Ascending aorta (tissue), 2 donors: Measurements from ENCODE around the gene MAFF. TPM values are rescaled to one million over a fixed set of nuclear protein-coding genes. Genes with fewer than 3 reads are reported as not detected.
A peak's percentile ranks its signal among the peaks of the same experiment; 100 is the strongest.

Source experiments
- DNase-seq, 2 donors: peaks; one replicate each; pipeline ENCODE4 v3.0.0-alpha.2; 2019; ENCODE audit warnings: low spot score in 2 of 2
- H3K27ac ChIP-seq, 2 donors: fragments of 200-600 bp; sonication (generic); one replicate each; pipeline ENCODE4 v1.5.1; 2016 to 2017; ENCODE audit warnings: mild to moderate bottlenecking in 1 of 2
- H3K27me3 ChIP-seq: fragments of 200-600 bp; sonication (generic); one replicate; pipeline ENCODE4 v1.5.1; 2017
- H3K36me3 ChIP-seq, 2 donors: fragments of 200-600 bp; sonication (generic); one replicate each; pipeline ENCODE4 v1.5.1; 2016
- H3K4me1 ChIP-seq, 2 donors: fragments of 200-600 bp; sonication (generic); one replicate each; pipeline ENCODE4 v1.5.1; 2016 to 2017; ENCODE audit warnings: mild to moderate bottlenecking in 1 of 2
- H3K4me3 ChIP-seq, 2 donors: fragments of 200-600 bp; sonication (generic); one replicate each; pipeline ENCODE4 v1.5.1; 2016 to 2017; ENCODE audit warnings: mild to moderate bottlenecking in 1 of 2
- H3K9me3 ChIP-seq, 2 donors: fragments of 200-600 bp; sonication (generic); one replicate each; pipeline ENCODE4 v1.5.1; 2016
- intact Hi-C: fragments of 100-400 bp; cut with DNase I; formaldehyde crosslinking; loops from one replicate; pipeline ENCODE4 v1.15.1; 2023
- total RNA-seq: library from RNA; depleted of rRNA; stranded (reverse); fragments of >200 nt; gene quantifications from one replicate; pipeline ENCODE4 v1.1.0, GENCODE V29; 2016
- TF ChIP-seq, protein P1 (sequence below), 3 experiments: fragments of 200-600 bp in 2 of 3; fragments of 450-650 bp in 1 of 3; sonication (generic) in 2 of 3; IDR thresholded peaks; one replicate each; pipeline ENCODE4 v1.5.1; 2016 to 2019; ENCODE audit warnings: antibody characterized with exemption in 3 of 3, mild to moderate bottlenecking in 1 of 3, moderate library complexity in 1 of 3

Gene MAFF
- total RNA-seq, 1 donor from 2014 or later, result 183 TPM

DNA sequence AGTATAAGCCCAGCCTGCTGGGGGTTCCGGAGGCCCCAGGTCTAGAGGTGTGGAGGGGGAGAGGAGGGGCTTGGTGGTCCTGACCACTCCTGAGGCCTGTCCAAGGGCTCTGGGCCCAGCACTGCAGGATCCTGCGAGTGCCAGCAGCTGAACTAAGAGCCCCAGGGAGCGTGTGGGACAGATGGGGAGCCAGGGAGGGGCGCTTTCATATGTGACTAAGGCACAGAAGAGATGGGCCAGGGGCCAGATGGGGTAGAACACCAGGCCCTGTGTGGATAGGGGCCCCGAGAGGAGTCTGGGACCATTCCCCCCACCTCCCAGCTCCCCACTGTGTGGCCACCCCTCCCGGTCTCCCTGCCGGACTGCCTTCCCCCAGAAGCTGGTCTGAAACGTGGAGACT is 18.4 kb downstream of the MAFF start:
- Histone ChIP-seq H3K9me3 (no peaks in the 10 kb centered on the region), H3K4me3 (no peak overlapping the region), H3K4me1 (peaks cover 19 to 30% of the 10 kb centered on the region in 2 donors), H3K27ac (peak overlapping the region; percentile 90 to 95), H3K27me3 (no peaks in the 10 kb centered on the region), H3K36me3 (peaks cover 16 to 43% of the 10 kb centered on the region in 2 donors)
- intact Hi-C loops, result no loop called here
- no peak for DNase-seq
- TF ChIP-seq, protein P1, sequence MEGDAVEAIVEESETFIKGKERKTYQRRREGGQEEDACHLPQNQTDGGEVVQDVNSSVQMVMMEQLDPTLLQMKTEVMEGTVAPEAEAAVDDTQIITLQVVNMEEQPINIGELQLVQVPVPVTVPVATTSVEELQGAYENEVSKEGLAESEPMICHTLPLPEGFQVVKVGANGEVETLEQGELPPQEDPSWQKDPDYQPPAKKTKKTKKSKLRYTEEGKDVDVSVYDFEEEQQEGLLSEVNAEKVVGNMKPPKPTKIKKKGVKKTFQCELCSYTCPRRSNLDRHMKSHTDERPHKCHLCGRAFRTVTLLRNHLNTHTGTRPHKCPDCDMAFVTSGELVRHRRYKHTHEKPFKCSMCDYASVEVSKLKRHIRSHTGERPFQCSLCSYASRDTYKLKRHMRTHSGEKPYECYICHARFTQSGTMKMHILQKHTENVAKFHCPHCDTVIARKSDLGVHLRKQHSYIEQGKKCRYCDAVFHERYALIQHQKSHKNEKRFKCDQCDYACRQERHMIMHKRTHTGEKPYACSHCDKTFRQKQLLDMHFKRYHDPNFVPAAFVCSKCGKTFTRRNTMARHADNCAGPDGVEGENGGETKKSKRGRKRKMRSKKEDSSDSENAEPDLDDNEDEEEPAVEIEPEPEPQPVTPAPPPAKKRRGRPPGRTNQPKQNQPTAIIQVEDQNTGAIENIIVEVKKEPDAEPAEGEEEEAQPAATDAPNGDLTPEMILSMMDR (IDR thresholded peaks at IDR 0.05), result no peak

DNA sequence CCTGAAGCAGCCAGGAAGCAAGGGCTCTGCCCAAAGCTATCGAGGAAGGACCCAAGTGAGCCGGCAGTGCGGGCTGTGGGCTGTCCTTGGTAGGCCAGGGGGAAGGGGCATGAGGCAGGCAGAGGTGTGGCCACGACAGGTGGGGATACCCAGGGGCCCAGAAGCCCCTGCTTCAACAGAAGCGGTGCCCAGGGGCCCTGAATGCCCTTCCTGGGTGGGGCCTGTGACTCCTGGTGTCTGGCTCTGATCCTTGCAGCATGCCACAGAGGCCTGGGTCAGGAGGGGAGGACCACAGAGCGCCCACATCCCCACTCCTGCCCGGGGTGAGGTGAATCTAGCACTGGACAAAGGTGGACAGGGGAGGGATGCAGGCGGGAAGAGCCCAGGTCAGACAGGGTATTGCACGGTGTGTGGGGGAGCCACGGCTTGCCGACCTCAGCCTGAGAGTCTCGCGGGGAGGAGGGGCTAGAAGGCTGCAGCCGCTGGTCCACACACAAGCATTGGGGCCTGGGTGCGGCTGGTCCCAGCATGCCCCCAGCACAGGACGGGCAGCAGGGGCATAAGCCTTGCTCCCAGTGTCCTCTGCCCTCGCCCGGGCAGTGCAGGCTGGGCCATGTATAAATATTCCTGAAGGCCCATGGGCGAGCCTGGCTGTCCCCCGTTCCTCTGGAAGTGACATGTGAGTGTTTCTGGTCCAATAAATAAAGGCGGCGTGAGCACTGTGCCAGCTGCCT is 19.0 kb downstream of the MAFF start:
- Histone ChIP-seq H3K4me3 (no peak overlapping the region), H3K36me3 (peaks cover 23 to 46% of the 10 kb centered on the region in 2 donors), H3K4me1 (peaks cover 19 to 30% of the 10 kb centered on the region in 2 donors), H3K9me3 (no peaks in the 10 kb centered on the region), H3K27me3 (no peaks in the 10 kb centered on the region), H3K27ac (peak overlapping the region; percentile 90 to 95)
- TF ChIP-seq, protein P1 (IDR thresholded peaks at IDR 0.05), result no peak
- intact Hi-C loops, result no loop called here
- DNase-seq, result no peak

DNA sequence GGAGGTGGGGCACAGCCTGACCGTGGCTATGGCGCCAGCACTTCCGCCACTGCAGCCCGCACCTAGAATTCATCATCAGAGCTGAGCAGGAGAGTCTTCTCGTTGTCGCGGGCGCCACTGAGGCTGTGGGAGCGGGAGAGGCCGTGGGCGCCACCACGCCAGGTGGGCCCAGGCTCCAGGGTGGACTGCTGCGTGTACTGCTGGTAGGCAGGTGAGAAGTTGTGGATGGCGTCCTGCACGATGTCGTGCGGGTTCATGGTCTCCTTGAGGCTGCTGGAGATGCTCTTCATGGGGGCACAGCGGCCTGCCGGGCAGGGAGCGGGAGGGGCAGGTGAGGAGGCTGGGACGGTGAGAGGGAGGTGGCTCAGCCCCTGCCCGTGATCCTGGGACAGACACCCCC is 19.6 kb downstream of the MAFF start:
- Histone ChIP-seq H3K4me3 (no peak overlapping the region), H3K27ac (peak overlapping the region; percentile 52 to 90), H3K9me3 (no peaks in the 10 kb centered on the region), H3K36me3 (peaks cover 27 to 50% of the 10 kb centered on the region in 2 donors), H3K27me3 (no peaks in the 10 kb centered on the region), H3K4me1 (peaks cover 19 to 30% of the 10 kb centered on the region in 2 donors)
- intact Hi-C loops, result no loop called here
- TF ChIP-seq, protein P1 (IDR thresholded peaks at IDR 0.05), result no peak
- no peak for DNase-seq

DNA sequence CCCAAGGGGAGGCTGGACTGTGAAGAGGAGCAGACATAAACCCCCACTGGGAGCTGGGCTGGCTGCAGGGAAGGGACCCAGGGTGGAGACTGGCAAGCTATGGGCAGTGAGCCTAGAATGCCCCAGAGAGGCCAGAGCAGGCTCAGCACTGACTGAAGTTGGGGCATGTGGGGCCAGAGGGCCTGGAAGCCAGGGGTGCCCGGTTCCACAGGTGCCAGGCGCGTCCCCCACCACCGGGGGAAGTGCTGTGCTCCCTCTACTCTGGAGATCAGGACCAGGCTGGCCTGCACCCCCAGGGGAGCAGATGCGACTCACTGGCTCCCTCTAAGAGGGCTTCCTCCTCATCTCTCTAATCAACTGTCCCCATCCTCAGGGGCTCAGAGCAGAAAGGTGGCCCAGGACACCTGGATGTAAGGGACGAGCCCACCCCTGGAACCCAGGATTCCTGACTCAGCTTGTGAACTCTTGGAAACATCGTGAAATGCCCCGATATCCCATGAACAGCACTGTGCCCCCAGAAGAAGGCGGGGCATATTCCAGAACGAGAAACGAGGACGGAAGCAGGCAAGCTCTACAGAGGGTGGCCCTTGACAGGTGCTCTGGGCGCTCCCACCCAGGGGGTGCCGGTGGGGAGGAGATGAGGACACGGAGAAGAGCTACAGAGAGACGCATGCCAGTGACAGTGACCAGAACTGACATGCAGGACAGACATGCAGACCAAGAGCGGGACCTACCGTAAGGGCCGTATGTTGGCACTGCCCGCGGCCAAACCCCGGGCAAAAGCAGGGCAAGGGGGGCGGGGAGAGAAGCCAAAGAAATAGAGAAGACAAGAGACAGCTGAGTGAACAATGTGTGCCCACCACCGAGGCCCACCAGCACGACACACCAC is 20.4 kb downstream of the MAFF start:
- Histone ChIP-seq H3K4me1 (peaks cover 19 to 30% of the 10 kb centered on the region in 2 donors), H3K27me3 (no peaks in the 10 kb centered on the region), H3K9me3 (no peaks in the 10 kb centered on the region), H3K4me3 (no peak overlapping the region), H3K27ac (peak overlapping the region; percentile 52 to 90), H3K36me3 (peaks cover 32 to 52% of the 10 kb centered on the region in 2 donors)
- intact Hi-C loops, result no loop called here
- TF ChIP-seq, protein P1 (IDR thresholded peaks at IDR 0.05), result no peak
- DNase-seq, result no peak

DNA sequence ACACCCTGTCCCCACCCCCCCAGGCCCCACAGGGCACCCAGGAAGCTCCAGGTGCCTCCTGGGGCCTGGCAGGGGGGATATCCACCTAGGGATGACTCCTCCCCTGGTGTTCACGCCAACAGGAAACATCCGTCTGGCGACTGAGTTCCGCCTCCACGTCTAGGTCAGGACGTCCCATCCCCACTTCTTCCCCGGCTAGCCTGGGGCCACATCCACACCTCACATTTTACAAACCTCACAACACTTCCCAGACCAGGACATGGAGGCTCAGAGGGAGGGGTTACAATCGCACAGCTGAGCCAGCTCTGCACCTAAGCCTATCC is 21.0 kb downstream of the MAFF start:
- no peak for DNase-seq
- intact Hi-C loops, result no loop called here
- H3K27ac ChIP-seq, result peak overlapping the region; percentile 52 to 90
- no peaks in the 10 kb centered on the region for H3K27me3 ChIP-seq
- TF ChIP-seq, protein P1 (IDR thresholded peaks at IDR 0.05), result no peak
- H3K4me3 ChIP-seq, result no peak overlapping the region
- H3K36me3 ChIP-seq, result peaks cover 38 to 58% of the 10 kb centered on the region in 2 donors
- H3K9me3 ChIP-seq, result no peaks in the 10 kb centered on the region
- peaks cover 19 to 29% of the 10 kb centered on the region in 2 donors for H3K4me1 ChIP-seq
